ENCODE results near the gene MAP3K8. TPM values are rescaled to one million over a fixed set of nuclear protein-coding genes. Genes with fewer than 3 reads are reported as not detected.

The MAP3K8 gene
- polyA plus RNA-seq, 1 donor from 2014 or later, result 1.5 TPM

- no peaks in the 10 kb centered on the region for H3K9me3 ChIP-seq (ENCODE audit: low read length)
- H3K79me2 ChIP-seq (replicated peaks; ENCODE audit: insufficient read depth, low read length), result no peaks in the 10 kb centered on the region
- H3K4me3 ChIP-seq (ENCODE audit: low read length), result no peak overlapping the region
- H2AFZ ChIP-seq (ENCODE audit: low read depth, low read length), result no peak overlapping the region
- H4K20me1 ChIP-seq (ENCODE audit: insufficient read depth), result no peaks in the 10 kb centered on the region
- H3K4me2 ChIP-seq (ENCODE audit: low read length), result no peak overlapping the region
- no peak for TF ChIP-seq POLR2AphosphoS5 (IDR thresholded peaks at IDR 0.05)
- TF ChIP-seq TAF1 (IDR thresholded peaks at IDR 0.05; ENCODE audit: low read depth), result no peak
- no peak for TF ChIP-seq EP300 (conservative IDR thresholded peaks at IDR 0.05; ENCODE audit: poor library complexity, severe bottlenecking)
- TF ChIP-seq REST (IDR thresholded peaks at IDR 0.05; ENCODE audit: borderline replicate concordance), result no peak
- TF ChIP-seq EZH2 (IDR thresholded peaks at IDR 0.05; ENCODE audit: borderline replicate concordance, insufficient read depth, low read length, poor library complexity, severe bottlenecking), result no peak
- no peak for TF ChIP-seq CTCF (IDR thresholded peaks at IDR 0.05; ENCODE audit: poor library complexity, severe bottlenecking)
- TF ChIP-seq RAD21 (conservative IDR thresholded peaks at IDR 0.05), result no peak
- TF ChIP-seq MXI1 (conservative IDR thresholded peaks at IDR 0.05; ENCODE audit: poor library complexity, severe bottlenecking), result no peak
- no peak for TF ChIP-seq SMC3 (conservative IDR thresholded peaks at IDR 0.05; ENCODE audit: poor library complexity)
- H3K9me2 ChIP-seq (ENCODE audit: insufficient read depth, low read length), result no peaks in the 10 kb centered on the region
- H3K36me3 ChIP-seq (ENCODE audit: insufficient read depth, low read length), result no peaks in the 10 kb centered on the region
- no peaks in the 10 kb centered on the region for H3F3A ChIP-seq (ENCODE audit: insufficient read depth, low read length, poor library complexity, severe bottlenecking)
- no peaks in the 10 kb centered on the region for H3K27me3 ChIP-seq (ENCODE audit: insufficient read depth, low read depth, low read length)
- no peak overlapping the region for H3K9ac ChIP-seq (ENCODE audit: low read length)
- H3K27ac ChIP-seq (ENCODE audit: low read length), result no peak overlapping the region
Measured at GRCh38 chr10:30463944-30464451, 30.0 kb downstream of the MAP3K8 start.

GRCh38 chr10:30464675-30465074, 30.7 kb downstream of the MAP3K8 start:
- no peak overlapping the region for H3K4me3 ChIP-seq (ENCODE audit: low read length)
- H4K20me1 ChIP-seq (ENCODE audit: insufficient read depth), result no peaks in the 10 kb centered on the region
- TF ChIP-seq REST (IDR thresholded peaks at IDR 0.05; ENCODE audit: borderline replicate concordance), result no peak
- TF ChIP-seq EZH2 (IDR thresholded peaks at IDR 0.05; ENCODE audit: borderline replicate concordance, insufficient read depth, low read length, poor library complexity, severe bottlenecking), result no peak
- H3K9me3 ChIP-seq (ENCODE audit: low read length), result no peaks in the 10 kb centered on the region
- no peaks in the 10 kb centered on the region for H3K36me3 ChIP-seq (ENCODE audit: insufficient read depth, low read length)
- H3K27me3 ChIP-seq (ENCODE audit: insufficient read depth, low read depth, low read length), result no peaks in the 10 kb centered on the region
- H3K79me2 ChIP-seq (replicated peaks; ENCODE audit: insufficient read depth, low read length), result no peaks in the 10 kb centered on the region
- no peak overlapping the region for H2AFZ ChIP-seq (ENCODE audit: low read depth, low read length)
- no peaks in the 10 kb centered on the region for H3F3A ChIP-seq (ENCODE audit: insufficient read depth, low read length, poor library complexity, severe bottlenecking)
- no peak overlapping the region for H3K4me2 ChIP-seq (ENCODE audit: low read length)
- no peaks in the 10 kb centered on the region for H3K9me2 ChIP-seq (ENCODE audit: insufficient read depth, low read length)
- H3K9ac ChIP-seq (ENCODE audit: low read length), result no peak overlapping the region
- no peak overlapping the region for H3K27ac ChIP-seq (ENCODE audit: low read length)
